Transverse colon (tissue), 3 donors: ENCODE data around the gene PROSER2.

Experiments used
- EP300 ChIP-seq: sonication (generic); formaldehyde crosslinking; IDR thresholded peaks from one replicate; pipeline ENCODE4 v1.6.1; 2017; ENCODE audit warnings: antibody characterized with exemption, low read depth
- POLR2AphosphoS5 ChIP-seq, 3 donors: sonication (generic); formaldehyde crosslinking; IDR thresholded peaks; one replicate each; pipeline ENCODE4 v1.6.1; 2016; ENCODE audit warnings: antibody characterized with exemption in 3 of 3

GRCh38 chr10:11827006-11827405, 3.9 kb downstream of the PROSER2 start:
- TF ChIP-seq EP300 = no peak
- TF ChIP-seq POLR2AphosphoS5 (IDR thresholded peaks at IDR 0.05) = no peak
